ENCODE data around the gene TASOR2. TPM values are rescaled to one million over a fixed set of nuclear protein-coding genes. Genes with fewer than 3 reads are reported as not detected.
A peak's percentile ranks its signal among the peaks of the same experiment; 100 is the strongest.

Gene TASOR2
- total and polyA plus RNA-seq, 2 of the 4 experiments (the other 2 are of a cell fraction): 19.4 to 53.6 TPM

- H2BK20ac ChIP-seq (ENCODE audit: low read depth, low read length): no peak overlapping the region
- peak overlapping the region; percentile 90 for H3K4me2 ChIP-seq (ENCODE audit: low read depth, low read length)
- CTCF ChIA-PET: interaction anchor here (1.4 kb wide), 1 partner anchor 9 kb away, joined by 5 read pairs; no protein-coding TSS in a partner anchor
- dilution Hi-C loops (cut with HindIII; ENCODE audit: low sequenced_read_pairs, unreplicated experiment): no loop called here
- POLR2A ChIA-PET (ENCODE audit: unreplicated experiment): no interaction called here
- no peaks in the 10 kb centered on the region for H3K4me1 ChIP-seq (ENCODE audit: control insufficient read depth, insufficient read depth, low read length)
- peak overlapping the region; percentile 77 for H3K23ac ChIP-seq (ENCODE audit: low read depth, low read length)
- peak overlapping the region; percentile 72 for H3K4me3 ChIP-seq (ENCODE audit: insufficient read depth, low read depth, low read length)
- peak overlapping the region; percentile 99 for H2AFZ ChIP-seq (replicated peaks; ENCODE audit: low read length, poor library complexity)
- no peak overlapping the region for H4K5ac ChIP-seq (ENCODE audit: low read depth, low read length)
- H3K4ac ChIP-seq (ENCODE audit: low read depth, low read length): peak overlapping the region; percentile 12; the same call in 1 of the 2 replicates
- peak overlapping the region; percentile 48 for H3K27ac ChIP-seq (ENCODE audit: insufficient read depth, low read length)
- peak overlapping the region; percentile 97 for H2AK9ac ChIP-seq (replicated peaks; ENCODE audit: low read depth, low read length, poor library complexity)
- no peak overlapping the region for H3K18ac ChIP-seq (ENCODE audit: low read depth, low read length)
- no peak overlapping the region for H2AK5ac ChIP-seq (ENCODE audit: low read depth, low read length)
- peaks cover 22% of the 10 kb centered on the region; the same call in 1 of the 2 replicates for H4K20me1 ChIP-seq (ENCODE audit: insufficient read depth, low read length)
- no peaks in the 10 kb centered on the region for H3K9me3 ChIP-seq (ENCODE audit: control insufficient read depth, insufficient read depth, low read length)
- H2BK120ac ChIP-seq (ENCODE audit: low read depth, low read length): no peak overlapping the region
- H2BK5ac ChIP-seq (ENCODE audit: low read depth, low read length, poor library complexity, severe bottlenecking): peak overlapping the region; percentile 22
- H3K36me3 ChIP-seq (ENCODE audit: control insufficient read depth, insufficient read depth, low read length): peaks cover 1% of the 10 kb centered on the region; the same call in 1 of the 2 replicates
- DNase-seq (peak; percentile 75), ATAC-seq (ENCODE audit: low read depth) (peak; percentile 56)
- no TSS peak for BruUV-seq (replicated peaks)
- H4K91ac ChIP-seq (ENCODE audit: insufficient read depth, low read depth, low read length): peak overlapping the region; percentile 2; the same call in 1 of the 2 replicates
- WGBS, 2 experiments (ENCODE audit: extremely low coverage in 2 of 2, insufficient read length in 1 of 2): 0% methylated on average over 57 of the region's 77 CpGs; no CpG with 5 or more reads in 1 of the 2 experiments
- no peak for TF ChIP-seq RCOR1 (IDR thresholded peaks at IDR 0.05; ENCODE audit: insufficient replicate concordance, low read length)
- 0 out of 2 replicates have a peak, but pooled peaks have one; percentile 1 for TF ChIP-seq MAZ (IDR thresholded peaks at IDR 0.05; ENCODE audit: borderline replicate concordance, low read depth, low read length)
- TF ChIP-seq RAD21 (IDR thresholded peaks at IDR 0.05; ENCODE audit: low read length): peak; percentile 57
- TF ChIP-seq CEBPB (IDR thresholded peaks at IDR 0.05; ENCODE audit: low read depth, low read length): no peak
- TF ChIP-seq USF2 (IDR thresholded peaks at IDR 0.05; ENCODE audit: low read depth, low read length): no peak
- peak; percentile 96 for TF ChIP-seq MXI1 (IDR thresholded peaks at IDR 0.05; ENCODE audit: borderline replicate concordance, low read depth, low read length)
- no peak for TF ChIP-seq ELK1 (IDR thresholded peaks at IDR 0.05; ENCODE audit: borderline replicate concordance, low read depth, low read length)
- TF ChIP-seq, protein P1, sequence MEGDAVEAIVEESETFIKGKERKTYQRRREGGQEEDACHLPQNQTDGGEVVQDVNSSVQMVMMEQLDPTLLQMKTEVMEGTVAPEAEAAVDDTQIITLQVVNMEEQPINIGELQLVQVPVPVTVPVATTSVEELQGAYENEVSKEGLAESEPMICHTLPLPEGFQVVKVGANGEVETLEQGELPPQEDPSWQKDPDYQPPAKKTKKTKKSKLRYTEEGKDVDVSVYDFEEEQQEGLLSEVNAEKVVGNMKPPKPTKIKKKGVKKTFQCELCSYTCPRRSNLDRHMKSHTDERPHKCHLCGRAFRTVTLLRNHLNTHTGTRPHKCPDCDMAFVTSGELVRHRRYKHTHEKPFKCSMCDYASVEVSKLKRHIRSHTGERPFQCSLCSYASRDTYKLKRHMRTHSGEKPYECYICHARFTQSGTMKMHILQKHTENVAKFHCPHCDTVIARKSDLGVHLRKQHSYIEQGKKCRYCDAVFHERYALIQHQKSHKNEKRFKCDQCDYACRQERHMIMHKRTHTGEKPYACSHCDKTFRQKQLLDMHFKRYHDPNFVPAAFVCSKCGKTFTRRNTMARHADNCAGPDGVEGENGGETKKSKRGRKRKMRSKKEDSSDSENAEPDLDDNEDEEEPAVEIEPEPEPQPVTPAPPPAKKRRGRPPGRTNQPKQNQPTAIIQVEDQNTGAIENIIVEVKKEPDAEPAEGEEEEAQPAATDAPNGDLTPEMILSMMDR (conservative IDR thresholded peaks at IDR 0.05; ENCODE audit: low read depth, low read length): peak; percentile 54
- no peak for TF ChIP-seq RFX5 (IDR thresholded peaks at IDR 0.05; ENCODE audit: low read depth, low read length)
- no peak for TF ChIP-seq NFE2L2 (IDR thresholded peaks at IDR 0.05; ENCODE audit: low read depth, low read length)
- H4K8ac ChIP-seq (ENCODE audit: low read depth in 2 of 2, low read length in 2 of 2): no peak overlapping the region; a peak in 1 of 4 replicates
- H2BK15ac ChIP-seq (ENCODE audit: low read depth, low read length): no peak overlapping the region
- H3K56ac ChIP-seq (ENCODE audit: extremely low read depth, insufficient read depth, low read length): peak overlapping the region; percentile 49
- no peaks in the 10 kb centered on the region for H3K9me1 ChIP-seq (ENCODE audit: insufficient read depth, low read length)
- H3K14ac ChIP-seq (replicated peaks; ENCODE audit: low read depth, low read length): peak overlapping the region; percentile 70
- peaks cover under 1 to 20% of the 10 kb centered on the region in 2 experiments; a peak in 2 of 4 replicates for H3K79me1 ChIP-seq (ENCODE audit: low read depth in 1 of 2, low read length in 2 of 2)
- in situ Hi-C loops (cut with MboI; ENCODE audit: low sequenced_read_pairs): loop anchor here (10.0 kb wide), 1 partner anchor 200 kb away; the partner anchor contains the start of gene ANKRD16
- peak overlapping the region; percentile 75 for H3K9ac ChIP-seq (ENCODE audit: low read depth, low read length)
- intact Hi-C loops (cut with micrococcal nuclease): loop anchor here (1.0 to 5.0 kb wide), 5 partner anchors 56 to 238 kb away; partner anchors contain the start of genes ANKRD16 and GDI2
- no peaks in the 10 kb centered on the region for H3K27me3 ChIP-seq (ENCODE audit: control insufficient read depth, insufficient read depth, low read length)
These were observed 529 bp downstream of the TASOR2 start for GRCh38 chr10:5684971-5685763.
